HG03159 (cell line): Measurements from ENCODE around the gene CLCNKB.
"Not testable (repeated sequence)": the region's sequence is repeated elsewhere in the genome, so short reads cannot be mapped to it uniquely, and the experiment has no call there.

ENCODE experiments used
- ATAC-seq: cut with Tn5 transposase; IDR thresholded peaks from one replicate; pipeline ENCODE4 v1.9.1; 2021; ENCODE audit warnings: mild to moderate bottlenecking, moderate library complexity; ENCODE audit not compliant: unreplicated experiment

The CLCNKB gene

GRCh38 chr1:16055613-16056520 is 12.3 kb downstream of the CLCNKB start:
- peak; percentile 72 for ATAC-seq

DNA sequence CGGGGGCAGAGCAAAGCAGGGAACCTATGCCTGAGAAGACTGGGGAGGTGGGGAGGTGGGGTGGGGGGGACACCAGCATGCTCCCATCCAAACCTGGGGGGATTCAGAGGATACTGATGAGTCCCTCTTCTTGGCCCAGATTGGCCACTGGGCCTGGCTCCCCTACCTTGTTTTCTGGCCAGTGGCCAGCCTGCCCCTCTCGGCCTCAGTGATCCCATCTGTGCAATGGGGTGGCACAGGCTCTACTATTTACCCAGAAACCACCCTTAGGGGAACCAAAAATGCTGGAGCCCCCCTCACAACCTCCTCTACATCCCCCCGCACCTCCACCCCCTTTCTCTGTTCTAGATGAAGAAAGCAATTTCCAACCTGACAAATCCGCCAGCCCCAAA is 12.9 kb downstream of the CLCNKB start:
- ATAC-seq = not testable (repeated sequence)

- not testable (repeated sequence) for ATAC-seq
Measured at GRCh38 chr1:16057314-16057915, 13.8 kb downstream of the CLCNKB start.

DNA sequence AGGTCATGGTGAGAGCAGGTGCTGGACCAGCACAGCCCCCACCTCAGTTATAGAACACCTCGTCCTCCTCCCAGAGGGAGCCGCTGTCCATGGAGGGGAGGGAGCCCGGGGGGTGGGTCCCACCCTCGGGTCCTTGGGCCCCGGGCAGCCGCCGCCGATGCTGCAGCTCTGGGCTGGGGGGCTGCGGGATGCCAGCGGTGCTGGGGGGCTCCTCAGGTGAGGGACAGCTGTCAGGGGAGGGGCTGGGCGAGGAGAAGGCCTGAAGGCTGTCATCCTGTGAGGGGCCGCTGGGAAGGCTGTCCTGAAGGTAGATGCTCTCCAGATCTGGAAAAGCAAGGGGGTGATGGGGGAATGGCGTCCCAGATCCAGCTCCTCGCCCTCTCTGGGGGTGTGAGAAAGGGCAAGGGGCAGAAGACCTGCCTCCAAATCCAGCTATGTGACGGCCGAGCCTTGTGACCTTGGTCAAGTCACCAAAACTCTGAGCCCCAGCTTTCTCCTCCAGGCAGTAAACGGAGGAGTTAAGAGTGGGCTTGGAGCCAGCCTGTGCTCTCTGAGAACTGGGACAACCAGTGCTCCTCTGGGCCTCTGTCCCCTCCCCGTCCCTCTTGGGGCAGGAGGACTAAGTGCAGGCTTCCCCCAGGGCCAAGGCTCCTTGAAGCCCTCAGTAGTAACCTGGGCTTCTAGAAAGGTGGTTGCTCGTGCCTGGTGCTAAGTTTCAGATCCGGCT is 15.0 kb downstream of the CLCNKB start:
- ATAC-seq = not testable (repeated sequence)

DNA sequence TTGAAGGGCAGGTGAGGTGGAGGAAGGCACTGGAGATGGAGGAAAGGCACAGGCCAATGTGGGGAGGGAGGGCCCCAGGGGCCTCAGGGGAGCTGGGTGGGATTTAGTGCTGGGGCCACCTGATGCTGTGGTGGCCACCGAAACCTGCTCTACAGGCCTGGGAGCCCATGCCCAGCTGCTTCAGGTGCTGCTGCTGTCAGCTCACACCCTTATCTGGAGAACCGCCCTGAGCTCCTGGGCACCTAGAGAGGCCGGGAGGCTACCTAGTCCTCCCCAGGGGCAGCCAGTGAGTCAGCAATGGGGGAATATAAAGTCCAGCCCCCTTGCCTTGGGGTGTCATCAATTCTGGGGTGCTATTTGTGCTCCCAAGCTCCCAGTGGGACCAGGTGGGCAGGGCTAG is 17.7 kb downstream of the CLCNKB start:
- no peak for ATAC-seq

DNA sequence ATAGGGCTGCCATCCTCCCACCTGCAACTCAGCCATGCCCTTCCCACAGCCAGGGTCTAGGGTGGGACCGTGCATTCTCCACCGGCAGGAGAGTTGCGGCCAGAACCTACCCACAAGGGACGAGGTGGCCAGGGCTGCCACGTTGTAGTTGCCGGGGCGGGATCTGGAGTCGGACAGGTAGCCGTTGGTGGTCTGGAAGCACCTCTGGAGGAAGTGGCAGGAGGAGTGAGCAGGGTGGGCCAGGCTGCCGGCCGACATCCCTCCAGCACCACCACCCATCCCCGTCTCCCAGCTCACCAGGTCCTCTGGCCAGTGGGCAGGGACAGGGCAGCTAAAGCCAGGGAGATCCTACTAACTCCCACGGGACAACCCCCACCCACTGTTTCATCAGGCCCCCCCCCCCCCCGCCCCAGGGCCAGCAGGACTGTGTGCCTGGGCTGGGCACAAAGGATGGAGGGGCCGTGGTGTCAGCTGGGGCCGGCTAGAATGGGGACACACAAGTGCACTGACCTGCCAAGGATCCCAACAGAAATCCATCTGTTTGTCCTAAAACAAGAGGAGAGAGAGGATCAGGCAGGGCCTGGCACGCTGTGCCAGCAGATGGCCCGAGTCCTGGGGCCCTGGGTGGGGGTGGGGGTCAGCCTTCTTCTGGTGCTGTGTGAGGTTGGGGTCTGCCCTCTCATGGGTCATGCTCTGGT is 18.6 kb downstream of the CLCNKB start:
- not testable (repeated sequence) for ATAC-seq

GRCh38 chr1:16062687-16063075 is 19.1 kb downstream of the CLCNKB start:
- ATAC-seq = not testable (repeated sequence)

- ATAC-seq = no peak
Measured at GRCh38 chr1:16063226-16063829, 19.7 kb downstream of the CLCNKB start.

DNA sequence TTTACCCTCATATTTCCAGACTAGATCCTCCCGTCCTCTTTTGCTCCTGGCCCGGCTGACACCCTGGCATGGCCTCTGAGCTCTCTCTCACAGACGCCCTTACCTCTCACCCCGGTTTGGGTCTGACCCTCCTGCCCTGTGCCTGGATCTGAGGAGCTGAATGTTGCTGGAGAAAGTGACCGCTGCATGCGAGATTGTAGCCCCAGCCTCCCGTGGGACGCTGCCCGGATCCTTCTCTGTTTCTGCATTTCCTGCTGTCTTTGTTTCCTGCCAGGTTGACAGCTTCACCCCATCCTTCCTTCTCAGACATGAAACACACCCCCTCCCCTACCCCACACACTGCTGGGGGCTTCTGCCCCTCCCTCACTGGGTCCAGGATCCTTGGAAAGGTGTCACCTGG is 20.3 kb downstream of the CLCNKB start:
- ATAC-seq = no peak

DNA sequence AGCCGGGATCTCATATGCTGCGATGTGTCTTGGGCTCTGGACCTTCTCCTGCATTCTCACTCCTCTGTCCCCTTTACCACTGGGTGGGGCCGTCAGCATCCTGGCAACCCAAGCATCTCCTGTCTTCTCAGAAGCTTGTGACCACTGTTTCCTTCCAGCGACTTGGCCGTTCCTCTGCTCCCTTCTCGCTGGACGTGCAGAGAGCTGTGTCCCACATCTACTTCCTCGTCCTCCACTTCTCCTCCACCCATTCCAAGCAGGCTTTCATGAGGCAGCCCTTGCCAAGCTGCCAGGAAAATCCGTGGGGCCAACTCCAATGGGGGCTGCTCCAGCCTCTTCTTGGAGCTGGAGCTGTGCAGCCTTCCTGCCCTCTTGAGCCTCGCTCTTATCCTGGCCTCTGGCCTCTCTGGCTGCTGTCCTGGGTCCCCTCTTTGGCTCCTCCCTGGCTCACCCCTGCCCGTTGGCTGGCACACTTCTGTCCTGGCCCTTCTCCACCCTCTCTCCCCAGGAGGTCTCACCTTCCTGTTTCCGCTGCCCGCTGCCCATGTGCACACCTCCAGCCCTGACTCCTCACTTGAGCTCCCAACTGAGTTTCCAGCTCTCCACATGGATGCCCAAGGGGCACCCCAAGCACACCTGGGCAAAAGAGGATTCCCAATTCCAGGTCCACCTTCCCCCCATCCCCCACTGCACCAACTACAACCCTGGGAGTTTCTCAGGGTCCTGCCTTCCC is 21.1 kb downstream of the CLCNKB start:
- ATAC-seq = no peak

DNA sequence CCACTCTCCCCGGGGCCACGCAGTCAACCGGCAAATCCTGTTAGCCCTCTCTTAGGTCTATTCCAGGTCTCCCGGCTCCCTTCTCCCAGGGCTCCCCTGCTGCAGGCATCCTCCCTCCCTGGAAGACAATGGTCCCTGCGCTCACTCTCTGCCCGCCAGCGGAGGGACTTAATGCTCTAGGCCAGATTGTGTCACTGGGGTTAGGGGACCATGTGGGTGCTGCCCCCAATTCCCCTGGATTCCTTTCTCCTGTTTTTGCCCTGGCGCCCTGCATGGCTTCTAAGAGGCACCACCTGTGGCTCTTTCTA is 21.6 kb downstream of the CLCNKB start:
- ATAC-seq = no peak

GRCh38 chr1:16066245-16066644 is 22.7 kb downstream of the CLCNKB start:
- ATAC-seq = no peak

DNA sequence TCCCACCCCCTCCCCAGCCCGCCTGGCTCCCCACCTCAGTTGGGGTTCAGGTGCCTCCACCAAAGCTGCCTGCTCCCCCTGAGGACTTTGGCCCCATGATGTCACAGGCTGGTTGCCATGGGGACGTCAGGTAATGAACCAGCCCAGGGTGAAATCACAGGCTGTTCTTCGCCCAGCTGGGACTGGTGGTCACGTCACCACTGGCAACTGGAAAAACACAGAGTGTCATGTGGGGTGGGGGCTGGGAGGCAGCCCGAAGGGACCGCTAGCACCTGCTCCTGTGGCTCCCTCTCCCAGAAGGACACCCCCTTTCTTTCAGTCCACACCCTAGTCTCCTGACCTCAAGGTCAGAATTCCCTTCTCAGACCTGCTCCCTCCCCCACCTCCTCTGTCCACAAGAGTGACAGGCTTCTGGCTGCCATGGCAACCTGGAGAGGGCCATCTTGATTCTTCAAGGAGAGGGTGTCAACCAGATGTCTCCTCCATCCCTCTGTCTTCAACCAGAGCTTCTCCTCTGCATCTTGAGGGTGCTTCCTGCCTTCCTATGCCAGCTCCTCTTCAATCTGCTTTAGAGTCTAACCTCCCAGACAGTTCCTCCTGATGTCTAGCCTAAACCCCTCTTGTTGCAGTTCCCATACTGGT is 23.7 kb downstream of the CLCNKB start:
- ATAC-seq = no peak

GRCh38 chr1:16067933-16068332 is 24.4 kb downstream of the CLCNKB start:
- no peak for ATAC-seq

DNA sequence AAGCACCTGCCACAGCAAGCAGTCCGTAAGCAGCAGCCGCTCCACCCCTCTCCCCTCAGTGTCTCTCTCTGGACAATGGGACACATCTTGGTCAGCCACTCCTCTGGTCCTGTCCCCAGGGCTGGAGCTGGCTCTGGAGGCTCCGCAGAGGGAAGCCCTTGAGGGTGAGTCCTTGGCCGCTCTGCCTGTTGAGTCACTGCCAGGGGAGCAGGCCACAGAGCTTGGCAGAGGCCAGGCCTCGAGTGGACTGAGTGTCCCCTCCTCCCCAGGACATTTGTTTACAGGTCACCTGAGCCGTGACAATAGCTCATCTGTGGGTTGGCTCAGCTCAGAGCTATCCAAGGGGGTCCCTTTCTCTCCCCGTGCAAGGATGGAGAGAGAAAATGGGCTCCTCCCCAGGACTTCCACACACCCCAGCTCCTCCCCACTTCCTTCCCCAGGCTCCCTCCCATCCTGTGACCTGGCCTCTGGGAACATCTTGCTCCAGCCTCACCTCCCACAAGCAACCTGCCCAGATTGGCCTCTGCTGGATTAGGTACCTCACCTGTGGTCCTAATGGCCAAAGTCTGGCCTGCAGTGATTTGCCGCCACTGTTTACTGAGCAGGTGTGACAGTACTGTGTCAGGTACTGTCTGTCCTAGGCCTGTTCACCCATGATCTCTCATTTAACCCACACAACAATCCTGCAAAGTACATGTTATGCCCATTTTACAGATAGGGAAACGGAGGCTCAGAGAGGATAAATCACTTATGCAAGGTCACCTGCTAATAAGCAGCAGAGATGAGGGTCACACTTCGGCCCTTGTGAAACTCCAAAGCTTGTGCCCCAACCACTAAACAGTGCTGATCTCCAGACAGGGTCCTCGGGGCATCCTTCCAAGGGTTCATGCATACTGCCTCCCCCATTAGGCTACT is 25.0 kb downstream of the CLCNKB start:
- ATAC-seq = no peak

GRCh38 chr1:16070640-16071355 is 27.2 kb downstream of the CLCNKB start:
- ATAC-seq = no peak

DNA sequence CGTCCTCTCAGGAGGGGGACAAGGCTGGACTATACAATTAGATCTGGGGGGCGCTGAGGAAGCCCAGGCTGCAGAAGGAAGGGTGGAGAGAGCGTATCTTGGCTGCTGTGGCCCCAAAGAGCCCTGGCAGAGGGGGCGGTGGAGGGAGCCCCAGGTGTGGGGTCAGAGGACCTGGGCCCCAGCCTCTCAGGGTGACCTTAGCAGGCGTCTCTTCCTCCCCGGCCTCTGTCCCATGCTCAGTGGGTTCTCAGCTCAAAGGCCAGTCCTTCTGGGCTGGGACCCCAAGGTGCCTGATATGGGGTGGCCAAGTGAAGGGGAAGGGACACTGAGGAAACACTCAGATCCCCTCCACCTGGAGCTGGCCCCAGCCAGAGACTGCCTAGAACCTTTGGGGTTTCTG is 28.0 kb downstream of the CLCNKB start:
- no peak for ATAC-seq

DNA sequence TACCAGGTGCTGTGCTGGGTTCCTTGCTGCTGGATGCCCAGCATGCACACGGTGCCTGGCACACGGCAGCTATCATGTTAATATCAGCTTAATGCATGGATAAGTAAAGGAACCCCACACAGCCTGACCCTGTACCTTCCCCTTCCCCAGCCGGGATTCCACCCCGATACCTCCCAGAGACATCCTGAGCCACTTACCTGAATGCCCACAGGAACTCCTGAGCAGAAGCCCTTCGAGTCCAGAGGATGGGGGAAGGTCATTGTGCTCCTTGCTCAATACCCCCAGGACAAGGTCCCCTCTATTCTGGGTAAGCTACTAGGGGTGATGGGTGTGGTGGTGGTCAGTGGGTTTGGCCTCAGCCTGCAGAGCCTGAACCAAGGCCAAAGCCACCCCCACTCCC is 28.5 kb downstream of the CLCNKB start:
- no peak for ATAC-seq
